GM08714 (cell line): ENCODE data around the gene PRDM5.

Source experiments
- H3K4me3 ChIP-seq: fragments of 200-500 bp; sonication (Bioruptor generic); 2 replicates; pipeline ENCODE4 v1.5.1; 2014; ENCODE audit warnings: mild to moderate bottlenecking, low read length, inconsistent platforms
- ZNF274 ChIP-seq: IDR thresholded peaks from 2 replicates; pipeline ENCODE4 v1.6.1; 2012; ENCODE audit warnings: mild to moderate bottlenecking, low read depth, low read length

Gene PRDM5

DNA sequence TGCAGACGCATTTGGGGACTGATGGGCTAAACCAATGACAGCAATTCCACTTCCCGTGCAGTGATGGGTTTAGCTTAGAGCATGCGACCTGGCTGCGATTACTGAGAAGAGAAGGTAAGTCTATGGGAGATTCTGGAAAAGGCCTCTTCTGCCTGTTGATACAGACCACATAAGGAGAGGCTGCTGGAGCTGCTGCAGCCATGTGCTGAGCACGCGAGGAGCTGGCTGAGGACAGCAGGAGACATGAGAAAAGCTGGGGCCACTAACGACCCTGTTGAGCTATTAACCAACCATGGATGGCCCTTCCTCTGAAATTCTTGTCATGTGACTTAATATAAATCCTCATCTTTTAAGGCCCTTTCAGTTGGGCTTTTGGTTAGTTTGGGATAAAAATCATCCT lies 199.9 kb downstream of the PRDM5 start:
- no peak for TF ChIP-seq ZNF274
- H3K4me3 ChIP-seq = no peak overlapping the region

DNA sequence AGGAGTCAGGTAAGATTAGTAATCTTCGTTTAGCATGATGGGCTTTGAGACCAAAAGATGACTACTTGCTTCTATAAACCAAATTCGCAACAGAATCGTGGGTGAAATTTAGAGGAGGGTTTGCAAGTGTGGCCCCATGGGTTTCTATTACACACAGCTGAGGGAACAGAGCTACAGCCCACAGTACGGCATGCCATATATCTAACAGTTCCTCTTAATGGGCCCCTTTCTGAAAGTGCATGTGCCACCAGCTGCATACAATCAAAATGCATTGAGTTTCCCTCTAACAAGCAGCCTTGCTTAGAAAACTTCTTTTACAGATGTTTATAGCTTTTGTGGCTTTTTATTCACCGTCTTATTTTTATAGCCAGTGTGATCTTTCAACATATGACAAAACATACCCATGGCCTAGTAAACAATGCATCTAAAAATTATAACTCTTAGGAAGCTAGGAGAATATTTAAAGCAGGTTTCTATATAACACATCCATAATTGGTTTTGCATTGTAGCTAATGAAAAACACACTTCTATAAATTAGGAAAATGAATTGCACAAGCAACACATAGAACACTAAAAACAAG lies 202.1 kb downstream of the PRDM5 start:
- no peak overlapping the region for H3K4me3 ChIP-seq
- TF ChIP-seq ZNF274 = no peak

DNA sequence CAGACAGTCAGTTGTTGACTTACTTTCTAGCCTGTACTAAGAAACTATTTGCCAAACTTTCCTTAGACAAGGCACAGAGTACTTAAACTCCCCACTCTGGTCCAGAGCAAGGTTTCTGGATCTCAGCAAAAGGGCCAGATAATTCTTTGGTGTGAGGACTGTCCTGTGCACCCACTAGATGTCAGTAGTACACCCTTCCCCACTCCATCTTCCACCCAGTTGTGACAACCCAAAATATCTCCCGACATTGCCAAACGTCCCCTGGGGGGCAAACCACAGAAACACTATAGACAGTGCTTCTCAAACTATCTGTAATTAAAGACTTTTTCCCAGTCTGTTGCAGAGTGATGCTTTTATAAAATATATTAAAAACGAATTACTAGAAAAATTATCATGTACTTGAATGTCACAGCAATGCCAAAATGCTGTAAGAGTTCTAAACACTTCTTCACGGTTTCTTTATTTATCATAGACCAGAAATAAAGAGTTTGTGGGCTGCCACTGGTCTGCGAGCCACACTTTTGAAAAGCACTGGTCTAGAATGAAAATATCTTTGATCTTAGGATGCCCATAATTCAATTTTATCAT lies 203.5 kb downstream of the PRDM5 start:
- no peak overlapping the region for H3K4me3 ChIP-seq

DNA sequence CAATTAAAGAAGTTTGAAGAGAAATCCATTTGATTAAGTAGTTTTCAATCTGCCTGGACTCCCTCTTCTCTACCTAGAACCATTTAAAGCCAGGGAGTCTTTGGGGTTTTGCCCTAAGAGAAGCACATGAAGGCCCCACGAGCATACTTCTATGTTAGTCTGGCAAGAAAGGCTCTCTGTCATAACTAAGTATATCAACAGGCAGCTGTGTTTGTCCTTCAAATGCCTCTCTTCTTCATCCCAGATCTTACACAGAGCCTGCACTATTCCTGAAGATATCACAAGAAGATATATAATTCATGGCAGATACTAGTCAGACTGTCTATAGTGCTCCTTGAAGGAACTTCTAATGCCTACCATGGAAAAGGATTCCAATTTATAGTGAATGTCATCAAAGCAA lies 206.2 kb downstream of the PRDM5 start:
- H3K4me3 ChIP-seq = no peak overlapping the region
- no peak for TF ChIP-seq ZNF274

More for the DNA sequence above, 203.5 kb downstream of the PRDM5 start:
- no peak for TF ChIP-seq ZNF274

DNA sequence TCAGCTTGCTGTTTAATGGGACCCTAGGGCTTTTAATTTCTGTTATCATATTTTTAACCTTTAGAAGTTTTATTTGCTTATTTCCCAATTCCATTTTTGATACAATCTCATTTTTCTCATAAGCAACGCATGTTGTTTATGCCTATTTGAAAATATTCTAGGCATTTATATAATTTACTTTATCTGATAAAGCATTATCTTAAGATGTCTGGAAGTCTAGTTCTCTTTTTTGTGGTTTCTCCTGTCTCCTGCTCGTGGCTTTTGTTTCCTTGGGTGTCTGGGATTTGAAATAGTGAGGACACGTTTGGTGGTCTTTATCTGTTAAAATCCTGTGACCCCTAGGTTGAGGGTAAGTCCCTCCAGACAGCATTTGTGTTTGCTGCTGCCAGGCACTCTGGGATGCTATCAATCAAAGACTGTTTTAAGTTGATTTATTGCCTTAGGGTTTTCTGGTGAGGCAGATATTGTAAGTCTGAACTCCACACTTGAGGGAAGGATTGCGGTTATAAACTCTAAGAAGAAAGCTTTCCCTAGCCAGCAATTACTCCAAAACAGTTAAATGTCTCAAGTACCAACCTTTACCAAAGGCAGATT lies 208.0 kb downstream of the PRDM5 start:
- no peak overlapping the region for H3K4me3 ChIP-seq
- no peak for TF ChIP-seq ZNF274

DNA sequence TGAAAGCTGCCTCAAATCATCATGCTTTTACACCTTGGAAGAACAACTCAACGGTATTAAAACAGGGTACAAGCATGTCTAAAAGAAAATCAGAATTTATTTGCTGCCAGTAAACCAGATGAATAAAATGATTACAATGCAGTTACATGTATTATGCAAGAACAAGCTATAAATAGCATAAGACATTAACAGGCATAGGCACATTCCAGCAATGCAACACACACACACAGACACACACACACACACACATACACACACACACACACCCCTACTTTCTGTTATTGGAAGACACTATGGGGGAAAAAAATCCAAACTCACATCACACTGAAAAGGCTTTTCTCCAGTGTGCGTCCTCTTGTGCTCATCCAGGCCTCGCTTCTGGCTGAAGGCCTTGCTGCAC lies 212.5 kb downstream of the PRDM5 start:
- no peak for TF ChIP-seq ZNF274
- no peak overlapping the region for H3K4me3 ChIP-seq

DNA sequence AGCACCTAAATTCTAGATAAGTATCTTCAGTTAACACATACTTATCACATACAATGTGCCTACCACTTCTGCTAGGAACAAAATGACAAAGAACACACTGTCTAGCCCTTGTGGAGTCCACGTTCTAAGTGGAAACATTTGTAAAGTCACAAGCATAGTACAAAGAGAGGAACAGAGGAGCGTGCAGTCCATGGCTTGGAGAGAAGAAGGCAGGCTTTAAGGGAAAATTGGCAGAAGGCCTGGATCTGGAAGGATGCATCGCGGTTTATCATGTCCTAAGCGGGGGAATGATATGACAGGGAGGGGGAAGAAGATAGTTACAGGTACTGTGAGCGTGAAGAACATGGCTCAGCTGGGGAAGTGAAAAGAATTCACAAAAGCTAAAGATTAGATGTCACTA lies 218.0 kb downstream of the PRDM5 start:
- no peak for TF ChIP-seq ZNF274
- H3K4me3 ChIP-seq = no peak overlapping the region

DNA sequence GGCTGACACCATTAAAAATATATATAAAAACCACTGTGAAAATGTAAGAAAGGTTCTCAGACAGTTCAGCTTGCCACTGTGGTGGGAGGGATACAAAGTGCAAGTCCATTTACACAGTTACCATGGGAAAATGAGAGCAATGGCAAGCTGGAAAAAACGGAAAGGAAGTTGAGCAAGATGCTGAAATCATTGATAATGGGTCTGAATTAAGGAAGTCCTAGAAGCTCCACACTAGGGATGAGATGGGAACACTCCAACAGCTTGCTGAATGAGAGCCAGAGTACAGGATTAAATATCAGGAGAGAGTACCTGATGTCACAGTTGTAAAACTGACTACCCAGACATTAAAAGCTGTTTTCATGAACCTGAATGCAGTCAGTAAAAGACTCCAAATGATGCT lies 218.6 kb downstream of the PRDM5 start:
- TF ChIP-seq ZNF274 = no peak
- no peak overlapping the region for H3K4me3 ChIP-seq

DNA sequence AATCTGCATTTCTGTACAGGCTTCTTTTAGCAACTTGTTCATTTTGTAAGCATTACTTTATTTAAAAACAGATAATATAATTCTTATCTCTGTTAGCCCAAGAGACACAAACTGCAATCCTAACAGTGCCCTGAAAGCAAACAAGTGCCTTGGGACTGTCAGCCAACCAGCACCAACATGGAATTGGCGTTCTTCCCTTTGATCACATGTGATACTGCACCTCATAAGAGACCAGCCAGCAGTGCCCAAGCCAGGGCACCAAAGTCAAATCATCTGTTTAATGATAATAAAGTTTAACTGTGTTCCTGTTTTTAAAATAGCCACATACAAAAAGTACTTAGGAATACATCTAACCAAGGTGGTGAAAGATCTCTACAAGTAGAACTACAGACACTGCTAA lies 223.2 kb downstream of the PRDM5 start:
- no peak for TF ChIP-seq ZNF274
- H3K4me3 ChIP-seq = no peak overlapping the region

DNA sequence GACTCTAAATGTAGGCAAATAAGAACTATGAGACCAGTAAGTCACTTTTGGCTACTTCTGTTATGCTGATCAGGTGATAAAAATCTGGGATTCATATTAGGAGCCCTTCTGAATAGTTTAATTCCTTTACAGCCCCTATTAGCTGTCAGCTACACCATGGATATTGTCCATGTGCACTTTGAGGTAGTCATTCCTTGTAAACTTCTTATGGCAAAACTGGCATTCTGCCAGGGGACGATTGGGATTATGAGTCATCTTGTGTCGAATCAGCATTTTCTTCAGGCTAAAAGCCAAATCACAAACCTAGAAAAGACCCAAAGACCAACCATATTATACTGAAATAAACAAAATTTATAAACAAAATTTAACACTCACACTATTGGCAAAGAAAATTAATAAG lies 227.6 kb downstream of the PRDM5 start:
- no peak overlapping the region for H3K4me3 ChIP-seq
- no peak for TF ChIP-seq ZNF274

DNA sequence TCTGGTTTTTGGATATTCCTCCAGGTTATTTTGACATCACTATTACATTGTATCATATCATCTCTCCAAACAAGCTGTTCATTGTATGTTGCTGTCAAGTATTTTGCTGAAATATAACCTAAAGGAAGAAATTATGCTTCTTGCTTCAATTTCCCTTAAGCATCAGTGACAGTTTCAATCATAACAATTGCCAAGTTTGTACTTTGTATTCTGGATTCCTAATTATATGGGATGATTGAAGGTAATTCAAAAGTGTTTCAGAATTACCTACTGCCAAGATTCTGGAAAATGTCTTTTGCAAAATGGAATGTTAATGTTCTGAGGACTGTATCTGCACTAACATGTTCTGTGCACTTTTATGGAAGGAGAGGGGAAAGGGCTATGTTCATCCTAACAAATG lies 228.7 kb downstream of the PRDM5 start:
- TF ChIP-seq ZNF274 = no peak
- no peak overlapping the region for H3K4me3 ChIP-seq

DNA sequence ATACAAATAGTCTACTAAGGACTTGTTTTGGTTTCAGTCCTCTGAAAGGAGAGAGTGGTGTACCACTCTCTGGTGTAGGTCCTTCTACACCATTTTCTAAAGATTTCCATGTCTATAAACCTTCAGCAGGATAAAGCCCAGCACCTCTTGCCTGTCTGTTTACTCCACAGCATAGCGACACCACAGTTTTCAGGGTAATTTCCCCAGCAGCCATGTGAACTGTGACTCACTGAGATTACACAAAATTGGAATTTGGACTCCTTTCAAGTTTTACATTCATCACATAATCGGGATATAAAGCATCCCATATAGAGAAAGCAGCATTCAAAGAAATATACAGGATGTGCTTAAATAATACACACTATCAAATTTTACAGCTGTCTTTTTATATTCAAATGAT lies 229.6 kb downstream of the PRDM5 start:
- TF ChIP-seq ZNF274 = no peak
- no peak overlapping the region for H3K4me3 ChIP-seq

DNA sequence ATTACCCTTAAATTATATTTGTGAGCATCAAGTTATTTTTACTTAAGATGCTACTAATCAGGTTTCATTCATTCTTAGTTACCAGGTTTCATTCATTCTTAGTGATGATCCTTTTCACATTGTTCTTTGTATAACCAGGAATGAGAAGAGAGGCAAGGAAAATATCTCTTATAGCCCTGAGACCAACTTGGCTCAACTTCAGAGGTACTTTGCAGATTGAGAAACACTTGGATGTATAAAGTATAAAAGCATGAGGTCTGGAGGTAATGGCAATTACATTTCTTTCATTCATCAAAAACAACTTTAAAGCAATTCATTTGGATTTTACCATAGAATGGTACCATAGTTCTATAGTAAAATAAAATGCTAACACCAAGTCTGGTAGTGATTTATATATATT lies 231.0 kb downstream of the PRDM5 start:
- H3K4me3 ChIP-seq = no peak overlapping the region
- TF ChIP-seq ZNF274 = no peak

DNA sequence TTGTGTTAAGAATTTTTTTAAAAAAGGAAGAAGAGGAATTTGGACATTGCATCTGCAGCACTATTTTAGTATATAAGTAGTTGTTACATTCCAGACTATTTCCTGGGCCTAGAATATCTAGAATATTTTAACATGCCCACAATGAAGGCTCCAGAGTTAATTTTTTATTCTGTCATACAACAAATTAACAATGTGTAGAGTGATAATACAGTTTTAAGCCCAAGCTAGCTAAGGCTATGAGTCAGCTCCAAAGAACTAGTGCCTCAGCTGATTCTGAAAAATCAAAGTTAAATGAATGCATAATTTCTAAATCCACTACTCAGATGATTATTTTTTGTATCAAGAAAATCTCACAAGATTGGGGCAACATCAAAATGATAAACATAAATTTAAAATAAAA lies 231.4 kb downstream of the PRDM5 start:
- no peak for TF ChIP-seq ZNF274

DNA sequence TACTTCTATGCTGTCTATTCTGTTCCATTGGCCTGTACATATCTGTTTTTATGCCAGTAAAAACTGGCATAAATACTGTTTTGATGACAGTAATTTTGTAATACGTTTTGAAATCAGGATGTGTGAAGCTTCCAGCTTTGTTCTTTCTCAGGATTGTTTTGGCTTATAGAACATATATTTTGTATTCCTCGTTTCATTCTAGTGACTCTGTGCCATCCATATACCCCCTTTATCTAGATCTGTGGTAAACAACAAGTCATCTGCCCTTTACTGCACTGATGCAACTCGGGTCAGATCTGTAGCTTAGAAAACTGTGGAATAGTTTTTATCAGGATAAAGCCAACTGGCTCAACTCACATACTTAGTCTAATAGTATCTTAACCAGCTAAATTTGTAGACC lies 233.7 kb downstream of the PRDM5 start:
- no peak overlapping the region for H3K4me3 ChIP-seq
- TF ChIP-seq ZNF274 = no peak

More for the DNA sequence above, 231.4 kb downstream of the PRDM5 start:
- no peak overlapping the region for H3K4me3 ChIP-seq
